ENCODE results near the gene PNISR.

GRCh38 chr6:99390896-99391295 lies 34.2 kb downstream of the PNISR start:
- TF ChIP-seq CTCF (conservative IDR thresholded peaks at IDR 0.05 in 1 of 2, IDR thresholded peaks at IDR 0.05 in 1 of 2; ENCODE audit: low read depth in 1 of 2, low read length in 2 of 2) (no peak), EZH2 (IDR thresholded peaks at IDR 0.05; ENCODE audit: low read length, missing control alignments) (no peak)
